Measurements from ENCODE around the gene TNFRSF11A.

Gene TNFRSF11A

GRCh38 chr18:62325806-62326645 is 916 bp downstream of the TNFRSF11A start:
- DNase-seq: peak; percentile 86

GRCh38 chr18:62326646-62327348 is 1.7 kb downstream of the TNFRSF11A start:
- peak; percentile 59 for DNase-seq

- peak; percentile 33 for DNase-seq
Measured at GRCh38 chr18:62327977-62328376, 2.9 kb downstream of the TNFRSF11A start.

- peak; percentile 84 for DNase-seq
Measured at GRCh38 chr18:62328586-62329525, 3.7 kb downstream of the TNFRSF11A start.

- DNase-seq: peak; percentile 73
Measured at GRCh38 chr18:62329691-62330454, 4.8 kb downstream of the TNFRSF11A start.

- no peak for DNase-seq
Measured at GRCh38 chr18:62330650-62331049, 5.5 kb downstream of the TNFRSF11A start.

GRCh38 chr18:62331581-62332356 is 6.7 kb downstream of the TNFRSF11A start:
- no peak for DNase-seq

- DNase-seq: no peak
Measured at GRCh38 chr18:62332431-62332830, 7.3 kb downstream of the TNFRSF11A start.

- DNase-seq: no peak
Measured at GRCh38 chr18:62332964-62333695, 8.0 kb downstream of the TNFRSF11A start.

GRCh38 chr18:62334120-62334519 is 9.0 kb downstream of the TNFRSF11A start:
- DNase-seq: no peak

GRCh38 chr18:62335494-62335893 is 10.4 kb downstream of the TNFRSF11A start:
- DNase-seq: no peak

- DNase-seq: no peak
Measured at GRCh38 chr18:62336618-62337017, 11.5 kb downstream of the TNFRSF11A start.

- no peak for DNase-seq
Measured at GRCh38 chr18:62337336-62337735, 12.2 kb downstream of the TNFRSF11A start.

GRCh38 chr18:62338446-62339105 is 13.5 kb downstream of the TNFRSF11A start:
- no peak for DNase-seq

- no peak for DNase-seq
Measured at GRCh38 chr18:62339106-62339988, 14.2 kb downstream of the TNFRSF11A start.

GRCh38 chr18:62340996-62341395 is 15.9 kb downstream of the TNFRSF11A start:
- no peak for DNase-seq

GRCh38 chr18:62341473-62341872 is 16.4 kb downstream of the TNFRSF11A start:
- peak; percentile 94 for DNase-seq

GRCh38 chr18:62342884-62343283 is 17.8 kb downstream of the TNFRSF11A start:
- DNase-seq: no peak

- no peak for DNase-seq
Measured at GRCh38 chr18:62343316-62343715, 18.2 kb downstream of the TNFRSF11A start.

Measured in NCI-H69 (cell line).